HepG2 (cell line): ENCODE measurements around the gene LIPC. TPM values are rescaled to one million over a fixed set of nuclear protein-coding genes. Genes with fewer than 3 reads are reported as not detected.
A peak's percentile ranks its signal among the peaks of the same experiment; 100 is the strongest.

ENCODE experiments used
- ADNP ChIP-seq: sonication (generic); formaldehyde crosslinking; IDR thresholded peaks from 2 replicates; pipeline ENCODE4 v1.4.0; 2020; ENCODE audit warnings: missing genetic modification reagents
- BHLHE40 ChIP-seq: IDR thresholded peaks from 2 replicates; pipeline ENCODE4 v1.6.1; 2011; ENCODE audit warnings: low read length, improper control_type of control experiment
- HDAC1 ChIP-seq: sonication (generic); formaldehyde crosslinking; IDR thresholded peaks from 2 replicates; pipeline ENCODE4 v1.5.1; 2020; ENCODE audit warnings: mild to moderate bottlenecking, missing genetic modification reagents
- ISX ChIP-seq: sonication (generic); formaldehyde crosslinking; conservative IDR thresholded peaks from 2 replicates; pipeline ENCODE4 v1.5.0; 2020; ENCODE audit warnings: missing genetic modification reagents
- KLF6 ChIP-seq: IDR thresholded peaks from 2 replicates; pipeline ENCODE4 v1.8.0; 2016; ENCODE audit warnings: missing biosample characterization, missing genetic modification reagents
- MED13 ChIP-seq: sonication (generic); formaldehyde crosslinking; IDR thresholded peaks from 2 replicates; pipeline ENCODE4 v1.5.0; 2020; ENCODE audit warnings: missing genetic modification reagents
- NFAT5 ChIP-seq: sonication (generic); formaldehyde crosslinking; IDR thresholded peaks from 2 replicates; pipeline ENCODE4 v1.4.0; 2020; ENCODE audit warnings: missing genetic modification reagents
- NR3C1 ChIP-seq: sonication (generic); formaldehyde crosslinking; IDR thresholded peaks from 2 replicates; pipeline ENCODE4 v1.4.0; 2020; ENCODE audit warnings: missing genetic modification reagents
- RBAK ChIP-seq: sonication (generic); formaldehyde crosslinking; IDR thresholded peaks from 2 replicates; pipeline ENCODE4 v1.5.1; 2020; ENCODE audit warnings: mild to moderate bottlenecking, missing genetic modification reagents
- SKIL ChIP-seq: sonication (generic); formaldehyde crosslinking; IDR thresholded peaks from 2 replicates; pipeline ENCODE4 v1.8.0; 2022; ENCODE audit warnings: missing genetic modification reagents, mild to moderate bottlenecking, moderate library complexity, borderline replicate concordance
- SMAD3 ChIP-seq: sonication (generic); formaldehyde crosslinking; IDR thresholded peaks from 2 replicates; pipeline ENCODE4 v1.4.0; 2020; ENCODE audit warnings: missing genetic modification reagents
- SNAPC2 ChIP-seq: sonication (generic); formaldehyde crosslinking; IDR thresholded peaks from 2 replicates; pipeline ENCODE4 v1.8.1; 2022; ENCODE audit warnings: mild to moderate bottlenecking, missing genetic modification reagents
- SP5 ChIP-seq: IDR thresholded peaks from 2 replicates; pipeline ENCODE4 v1.6.1; 2016; ENCODE audit warnings: low read depth, borderline replicate concordance
- SPEN ChIP-seq: sonication (generic); formaldehyde crosslinking; IDR thresholded peaks from 2 replicates; pipeline ENCODE4 v1.5.1; 2020; ENCODE audit warnings: low read depth, mild to moderate bottlenecking, missing genetic modification reagents
- SRSF4 ChIP-seq: fragments of 200-400 bp; formaldehyde crosslinking; IDR thresholded peaks from one replicate; pipeline ENCODE4 v1.6.1; 2018; ENCODE audit warnings: mild to moderate bottlenecking, low read depth, low read length, moderate library complexity; ENCODE audit not compliant: poor library complexity, severe bottlenecking
- YEATS2 ChIP-seq: sonication (generic); formaldehyde crosslinking; IDR thresholded peaks from 2 replicates; pipeline ENCODE4 v1.4.0; 2020; ENCODE audit warnings: missing genetic modification reagents, borderline replicate concordance
- YY1 ChIP-seq: IDR thresholded peaks from 2 replicates; pipeline ENCODE4 v1.6.1; 2011; ENCODE audit warnings: low read length, low read depth, moderate library complexity, mild to moderate bottlenecking; ENCODE audit not compliant: insufficient read depth, insufficient replicate concordance
- ZFP36L1 ChIP-seq: sonication (generic); formaldehyde crosslinking; IDR thresholded peaks from 2 replicates; pipeline ENCODE4 v1.8.0; 2022; ENCODE audit warnings: mild to moderate bottlenecking, missing genetic modification reagents, moderate library complexity
- ZNF17 ChIP-seq: sonication (generic); formaldehyde crosslinking; IDR thresholded peaks from 2 replicates; pipeline ENCODE4 v1.5.0; 2020; ENCODE audit warnings: mild to moderate bottlenecking, missing genetic modification reagents
- ZNF282 ChIP-seq: fragments of 450-650 bp; IDR thresholded peaks from 2 replicates; pipeline ENCODE4 v1.6.1; 2018; ENCODE audit not compliant: partially characterized antibody
- ZNF33A ChIP-seq: sonication (generic); formaldehyde crosslinking; IDR thresholded peaks from 2 replicates; pipeline ENCODE4 v1.5.1; 2020; ENCODE audit warnings: missing genetic modification reagents, mild to moderate bottlenecking, moderate library complexity, borderline replicate concordance
- ZNF468 ChIP-seq: sonication (generic); formaldehyde crosslinking; IDR thresholded peaks from 2 replicates; pipeline ENCODE4 v1.8.0; 2022; ENCODE audit warnings: mild to moderate bottlenecking, moderate library complexity, missing genetic modification reagents
- polyA plus RNA-seq, 8 experiments: library from polyadenylated mRNA; depleted of rRNA in 3 of 8; stranded (reverse) in 7 of 8; unstranded in 1 of 8; fragments of >200 nt; fragmentation: Illumina TruSeq in 4 of 8; extraction: Trizol in 4 of 8; gene quantifications; 2 replicates each; pipeline versions ENCODE4 v1.2.1 to v1.2.3, GENCODE V29; 2011 to 2016; ENCODE audit warnings: low read depth in 4 of 8, missing spikeins in 1 of 8, mixed read lengths in 1 of 8; ENCODE audit not compliant: insufficient read depth in 1 of 8
- total RNA-seq, 5 experiments: library from RNA; depleted of rRNA; stranded (reverse); fragments of >200 nt; fragmentation: Illumina TruSeq; extraction: Trizol; gene quantifications; 2 replicates each; pipeline ENCODE4 v1.2.3, GENCODE V29; 2016; ENCODE audit warnings: low read depth in 1 of 5

LIPC gene
- total and polyA plus RNA-seq, 2 of the 13 experiments (the other 11 are each of a cell fraction or from before 2014, with no cell fraction given) = 26.0 to 38.0 TPM

DNA sequence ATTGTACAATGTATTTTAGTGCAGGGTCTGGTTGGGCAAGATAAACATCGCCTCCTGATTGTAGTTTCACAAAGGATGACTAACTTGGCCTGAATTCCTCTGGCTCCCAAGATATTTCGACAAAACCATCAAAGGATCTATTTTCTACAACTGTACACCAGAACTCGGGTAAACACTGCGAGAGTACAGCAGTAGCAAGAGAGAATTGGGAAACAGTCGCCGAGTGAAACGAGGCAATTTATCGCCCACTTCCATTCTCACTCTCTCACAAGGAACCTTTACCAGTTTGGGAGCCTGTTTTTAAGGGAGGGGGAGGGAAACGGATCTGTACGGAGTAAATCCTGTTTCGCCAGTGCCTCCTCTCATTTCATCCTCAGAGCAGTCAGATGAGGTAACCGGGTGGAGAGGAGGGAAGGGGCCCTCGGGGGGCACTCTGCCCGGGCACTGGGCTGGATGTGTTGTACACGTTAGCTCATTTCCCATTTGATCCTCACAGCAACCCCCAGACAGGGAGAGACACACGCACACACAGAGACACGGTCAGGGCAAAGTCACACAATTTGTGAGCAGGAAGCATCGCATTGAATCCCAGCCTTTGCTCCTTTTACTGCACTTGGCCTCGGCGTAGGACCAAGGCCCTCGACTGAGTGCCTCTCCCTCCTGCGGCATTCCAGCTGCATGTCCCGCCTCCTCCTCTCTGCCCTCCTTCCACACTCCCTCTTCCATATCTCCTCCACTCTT lies 120.1 kb downstream of the LIPC start (continued):
- no peak for TF ChIP-seq RBAK
- TF ChIP-seq NFAT5 (CRISPR knock-in tag) = no peak
- no peak for TF ChIP-seq YY1
- TF ChIP-seq SRSF4 = no peak
- TF ChIP-seq SMAD3 (CRISPR knock-in tag) = 0 out of 2 replicates have a peak, but pooled peaks have one; percentile 45
- no peak for TF ChIP-seq MED13 (CRISPR knock-in tag)
- TF ChIP-seq SP5 (CRISPR knock-in tag) = no peak; the same call in 1 of the 2 replicates
- no peak for TF ChIP-seq ZNF468
- TF ChIP-seq ZNF282 = no peak
- TF ChIP-seq HDAC1 (CRISPR knock-in tag) = 0 out of 2 replicates have a peak, but pooled peaks have one; percentile 38
- TF ChIP-seq ZFP36L1 (CRISPR knock-in tag) = no peak
- TF ChIP-seq SNAPC2 (CRISPR knock-in tag) = no peak
- TF ChIP-seq BHLHE40 = no peak
- TF ChIP-seq ZNF17 (CRISPR knock-in tag) = no peak
- no peak for TF ChIP-seq ZNF33A (CRISPR knock-in tag)
- TF ChIP-seq ADNP = no peak
- no peak for TF ChIP-seq ISX (CRISPR knock-in tag)
- no peak for TF ChIP-seq YEATS2 (CRISPR knock-in tag)
- TF ChIP-seq NR3C1 = no peak
- TF ChIP-seq SPEN (CRISPR knock-in tag) = no peak
- TF ChIP-seq SKIL (CRISPR knock-in tag) = no peak
- no peak for TF ChIP-seq KLF6 (CRISPR knock-in tag)
